ENCODE results near the gene NEDD4L.

Gene NEDD4L

DNA sequence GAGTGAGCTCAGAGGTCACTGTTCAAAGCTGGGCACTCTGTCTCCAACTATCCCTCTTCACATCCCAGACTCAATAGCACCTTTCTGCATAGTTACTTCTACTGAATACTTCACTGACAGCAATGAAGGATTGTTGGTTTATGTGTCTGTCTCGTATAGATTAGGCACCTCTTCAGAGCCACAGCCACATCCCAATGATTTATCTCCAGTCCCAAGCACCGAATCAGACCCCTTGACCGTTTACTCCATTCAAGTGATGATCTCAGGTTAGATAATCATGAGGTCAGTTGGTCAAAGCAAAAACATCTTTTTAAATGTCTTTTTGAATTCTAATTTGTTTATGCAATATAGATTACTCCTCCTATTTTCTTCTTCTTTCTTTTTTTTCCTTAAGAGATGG lies 14.7 kb downstream of the NEDD4L start (continued):
- TF ChIP-seq, protein P1, sequence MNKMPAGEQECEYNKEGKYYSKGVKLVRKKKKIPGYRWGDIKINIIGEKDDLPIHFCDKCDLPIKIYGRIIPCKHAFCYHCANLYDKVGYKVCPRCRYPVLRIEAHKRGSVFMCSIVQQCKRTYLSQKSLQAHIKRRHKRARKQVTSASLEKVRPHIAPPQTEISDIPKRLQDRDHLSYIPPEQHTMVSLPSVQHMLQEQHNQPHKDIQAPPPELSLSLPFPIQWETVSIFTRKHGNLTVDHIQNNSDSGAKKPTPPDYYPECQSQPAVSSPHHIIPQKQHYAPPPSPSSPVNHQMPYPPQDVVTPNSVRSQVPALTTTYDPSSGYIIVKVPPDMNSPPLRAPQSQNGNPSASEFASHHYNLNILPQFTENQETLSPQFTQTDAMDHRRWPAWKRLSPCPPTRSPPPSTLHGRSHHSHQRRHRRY (tag by site-specific recombination; IDR thresholded peaks at IDR 0.05): no peak

GRCh38 chr18:58060254-58060653 lies 16.2 kb downstream of the NEDD4L start:
- CTCF ChIA-PET: interaction anchor here (0.5 to 1.9 kb wide), 4 partner anchors 15 to 162 kb away, joined by 3 to 6 read pairs (median 4); no protein-coding TSS in a partner anchor

DNA sequence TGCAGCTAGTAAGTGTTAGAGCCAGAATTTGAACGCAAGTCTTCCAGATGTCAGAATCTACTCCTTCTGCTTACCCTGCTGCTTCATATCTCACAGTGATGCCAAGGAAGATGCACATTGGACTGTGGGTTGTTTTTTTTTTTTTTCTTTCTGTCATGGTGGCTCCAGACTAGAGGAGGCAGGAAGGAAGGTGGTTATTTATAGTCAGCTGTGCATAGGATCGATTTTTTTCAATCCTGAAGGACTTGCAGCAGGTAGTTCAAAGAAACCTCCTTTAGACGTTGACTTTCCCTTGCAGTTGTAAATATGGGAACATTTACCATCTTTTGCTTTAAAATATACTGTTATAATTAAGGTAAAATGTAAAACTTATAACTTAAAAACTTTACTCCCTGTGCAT lies 17.3 kb downstream of the NEDD4L start:
- Histone ChIP-seq H3K4me3 (ENCODE audit: low read depth, low read length) (no peak overlapping the region), H3K4me1 (ENCODE audit: control insufficient read depth, insufficient read depth, low read length) (peaks cover 4% of the 10 kb centered on the region; the same call in 1 of the 2 replicates), H3K27ac (ENCODE audit: extremely low read depth, low read depth, low read length) (no peak overlapping the region), H3K9me3 (ENCODE audit: control insufficient read depth, insufficient read depth, low read depth, low read length) (no peaks in the 10 kb centered on the region), H3K36me3 (ENCODE audit: control insufficient read depth in 2 of 2, insufficient read depth in 1 of 2, low read length in 2 of 2) (no peaks in the 10 kb centered on the region)
- CTCF ChIA-PET: interaction anchor here (1.5 to 2.3 kb wide), 4 partner anchors 9 to 60 kb away, joined by 5 to 14 read pairs (median 6); partner anchors contain the start of gene NEDD4L
- POLR2A ChIA-PET: no interaction called here
- no peak for TF ChIP-seq ZNF146 (tag by site-specific recombination; IDR thresholded peaks at IDR 0.05)
- TF ChIP-seq ZFP69B (tag by site-specific recombination; IDR thresholded peaks at IDR 0.05): no peak
- TF ChIP-seq ZNF133 (tag by site-specific recombination; IDR thresholded peaks at IDR 0.05): no peak
- TF ChIP-seq ZNF514 (tag by site-specific recombination; IDR thresholded peaks at IDR 0.05): no peak
- TF ChIP-seq ZNF26 (tag by site-specific recombination; IDR thresholded peaks at IDR 0.05): no peak
- TF ChIP-seq, protein P2, sequence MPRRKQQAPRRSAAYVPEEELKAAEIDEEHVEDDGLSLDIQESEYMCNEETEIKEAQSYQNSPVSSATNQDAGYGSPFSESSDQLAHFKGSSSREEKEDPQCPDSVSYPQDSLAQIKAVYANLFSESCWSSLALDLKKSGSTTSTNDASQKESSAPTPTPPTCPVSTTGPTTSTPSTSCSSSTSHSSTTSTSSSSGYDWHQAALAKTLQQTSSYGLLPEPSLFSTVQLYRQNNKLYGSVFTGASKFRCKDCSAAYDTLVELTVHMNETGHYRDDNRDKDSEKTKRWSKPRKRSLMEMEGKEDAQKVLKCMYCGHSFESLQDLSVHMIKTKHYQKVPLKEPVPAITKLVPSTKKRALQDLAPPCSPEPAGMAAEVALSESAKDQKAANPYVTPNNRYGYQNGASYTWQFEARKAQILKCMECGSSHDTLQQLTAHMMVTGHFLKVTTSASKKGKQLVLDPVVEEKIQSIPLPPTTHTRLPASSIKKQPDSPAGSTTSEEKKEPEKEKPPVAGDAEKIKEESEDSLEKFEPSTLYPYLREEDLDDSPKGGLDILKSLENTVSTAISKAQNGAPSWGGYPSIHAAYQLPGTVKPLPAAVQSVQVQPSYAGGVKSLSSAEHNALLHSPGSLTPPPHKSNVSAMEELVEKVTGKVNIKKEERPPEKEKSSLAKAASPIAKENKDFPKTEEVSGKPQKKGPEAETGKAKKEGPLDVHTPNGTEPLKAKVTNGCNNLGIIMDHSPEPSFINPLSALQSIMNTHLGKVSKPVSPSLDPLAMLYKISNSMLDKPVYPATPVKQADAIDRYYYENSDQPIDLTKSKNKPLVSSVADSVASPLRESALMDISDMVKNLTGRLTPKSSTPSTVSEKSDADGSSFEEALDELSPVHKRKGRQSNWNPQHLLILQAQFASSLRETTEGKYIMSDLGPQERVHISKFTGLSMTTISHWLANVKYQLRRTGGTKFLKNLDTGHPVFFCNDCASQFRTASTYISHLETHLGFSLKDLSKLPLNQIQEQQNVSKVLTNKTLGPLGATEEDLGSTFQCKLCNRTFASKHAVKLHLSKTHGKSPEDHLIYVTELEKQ (tag by site-specific recombination; IDR thresholded peaks at IDR 0.05; ENCODE audit: borderline replicate concordance): no peak
- TF ChIP-seq GLIS2 (tag by site-specific recombination; IDR thresholded peaks at IDR 0.05): no peak
- TF ChIP-seq ZNF404 (tag by site-specific recombination; IDR thresholded peaks at IDR 0.05): no peak
- TF ChIP-seq PBX3 (CRISPR knock-in tag; IDR thresholded peaks at IDR 0.05): no peak

More at GRCh38 chr18:58060254-58060653, 16.2 kb downstream of the NEDD4L start:
- Histone ChIP-seq H3K4me3 (ENCODE audit: low read depth, low read length) (no peak overlapping the region), H3K9me3 (ENCODE audit: control insufficient read depth, insufficient read depth, low read depth, low read length) (no peaks in the 10 kb centered on the region), H3K36me3 (ENCODE audit: control insufficient read depth in 2 of 2, insufficient read depth in 1 of 2, low read length in 2 of 2) (no peaks in the 10 kb centered on the region), H3K4me1 (ENCODE audit: control insufficient read depth, insufficient read depth, low read length) (peaks cover 4% of the 10 kb centered on the region; the same call in 1 of the 2 replicates), H3K27ac (ENCODE audit: extremely low read depth, low read depth, low read length) (no peak overlapping the region)
- POLR2A ChIA-PET: no interaction called here
- TF ChIP-seq ZNF777 (tag by site-specific recombination; IDR thresholded peaks at IDR 0.05; ENCODE audit: borderline replicate concordance): no peak
- no peak for TF ChIP-seq ZNF423 (tag by site-specific recombination; IDR thresholded peaks at IDR 0.05)
- TF ChIP-seq ZNF544 (tag by site-specific recombination; IDR thresholded peaks at IDR 0.05): no peak
- TF ChIP-seq ZNF621 (tag by site-specific recombination; IDR thresholded peaks at IDR 0.05): no peak
- no peak for TF ChIP-seq SP7 (tag by site-specific recombination; IDR thresholded peaks at IDR 0.05)
- no peak for TF ChIP-seq ZNF302 (tag by site-specific recombination; IDR thresholded peaks at IDR 0.05; ENCODE audit: low read depth)
- TF ChIP-seq ZNF404 (tag by site-specific recombination; IDR thresholded peaks at IDR 0.05): no peak
- no peak for TF ChIP-seq ZNF354C (tag by site-specific recombination; IDR thresholded peaks at IDR 0.05; ENCODE audit: borderline replicate concordance, low read depth)
- no peak for TF ChIP-seq SCRT1 (tag by site-specific recombination; IDR thresholded peaks at IDR 0.05; ENCODE audit: borderline replicate concordance)
- TF ChIP-seq KLF16 (tag by site-specific recombination; IDR thresholded peaks at IDR 0.05): no peak
- no peak for TF ChIP-seq ZNF529 (tag by site-specific recombination; IDR thresholded peaks at IDR 0.05; ENCODE audit: insufficient replicate concordance)
- TF ChIP-seq SCRT2 (tag by site-specific recombination; IDR thresholded peaks at IDR 0.05): no peak
- no peak for TF ChIP-seq ZSCAN30 (tag by site-specific recombination; IDR thresholded peaks at IDR 0.05)
- TF ChIP-seq KLF7 (tag by site-specific recombination; IDR thresholded peaks at IDR 0.05; ENCODE audit: borderline replicate concordance): no peak
- no peak for TF ChIP-seq REPIN1 (tag by site-specific recombination; IDR thresholded peaks at IDR 0.05; ENCODE audit: low read depth)
- TF ChIP-seq, protein P3, sequence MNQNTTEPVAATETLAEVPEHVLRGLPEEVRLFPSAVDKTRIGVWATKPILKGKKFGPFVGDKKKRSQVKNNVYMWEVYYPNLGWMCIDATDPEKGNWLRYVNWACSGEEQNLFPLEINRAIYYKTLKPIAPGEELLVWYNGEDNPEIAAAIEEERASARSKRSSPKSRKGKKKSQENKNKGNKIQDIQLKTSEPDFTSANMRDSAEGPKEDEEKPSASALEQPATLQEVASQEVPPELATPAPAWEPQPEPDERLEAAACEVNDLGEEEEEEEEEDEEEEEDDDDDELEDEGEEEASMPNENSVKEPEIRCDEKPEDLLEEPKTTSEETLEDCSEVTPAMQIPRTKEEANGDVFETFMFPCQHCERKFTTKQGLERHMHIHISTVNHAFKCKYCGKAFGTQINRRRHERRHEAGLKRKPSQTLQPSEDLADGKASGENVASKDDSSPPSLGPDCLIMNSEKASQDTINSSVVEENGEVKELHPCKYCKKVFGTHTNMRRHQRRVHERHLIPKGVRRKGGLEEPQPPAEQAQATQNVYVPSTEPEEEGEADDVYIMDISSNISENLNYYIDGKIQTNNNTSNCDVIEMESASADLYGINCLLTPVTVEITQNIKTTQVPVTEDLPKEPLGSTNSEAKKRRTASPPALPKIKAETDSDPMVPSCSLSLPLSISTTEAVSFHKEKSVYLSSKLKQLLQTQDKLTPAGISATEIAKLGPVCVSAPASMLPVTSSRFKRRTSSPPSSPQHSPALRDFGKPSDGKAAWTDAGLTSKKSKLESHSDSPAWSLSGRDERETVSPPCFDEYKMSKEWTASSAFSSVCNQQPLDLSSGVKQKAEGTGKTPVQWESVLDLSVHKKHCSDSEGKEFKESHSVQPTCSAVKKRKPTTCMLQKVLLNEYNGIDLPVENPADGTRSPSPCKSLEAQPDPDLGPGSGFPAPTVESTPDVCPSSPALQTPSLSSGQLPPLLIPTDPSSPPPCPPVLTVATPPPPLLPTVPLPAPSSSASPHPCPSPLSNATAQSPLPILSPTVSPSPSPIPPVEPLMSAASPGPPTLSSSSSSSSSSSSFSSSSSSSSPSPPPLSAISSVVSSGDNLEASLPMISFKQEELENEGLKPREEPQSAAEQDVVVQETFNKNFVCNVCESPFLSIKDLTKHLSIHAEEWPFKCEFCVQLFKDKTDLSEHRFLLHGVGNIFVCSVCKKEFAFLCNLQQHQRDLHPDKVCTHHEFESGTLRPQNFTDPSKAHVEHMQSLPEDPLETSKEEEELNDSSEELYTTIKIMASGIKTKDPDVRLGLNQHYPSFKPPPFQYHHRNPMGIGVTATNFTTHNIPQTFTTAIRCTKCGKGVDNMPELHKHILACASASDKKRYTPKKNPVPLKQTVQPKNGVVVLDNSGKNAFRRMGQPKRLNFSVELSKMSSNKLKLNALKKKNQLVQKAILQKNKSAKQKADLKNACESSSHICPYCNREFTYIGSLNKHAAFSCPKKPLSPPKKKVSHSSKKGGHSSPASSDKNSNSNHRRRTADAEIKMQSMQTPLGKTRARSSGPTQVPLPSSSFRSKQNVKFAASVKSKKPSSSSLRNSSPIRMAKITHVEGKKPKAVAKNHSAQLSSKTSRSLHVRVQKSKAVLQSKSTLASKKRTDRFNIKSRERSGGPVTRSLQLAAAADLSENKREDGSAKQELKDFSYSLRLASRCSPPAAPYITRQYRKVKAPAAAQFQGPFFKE (tag by site-specific recombination; IDR thresholded peaks at IDR 0.05; ENCODE audit: borderline replicate concordance): no peak
- TF ChIP-seq ZNF138 (tag by site-specific recombination; IDR thresholded peaks at IDR 0.05; ENCODE audit: borderline replicate concordance): no peak
